Mesothelial cell of epicardium (in vitro differentiated cells): Measurements from ENCODE around the gene SLC10A1. TPM values are rescaled to one million over a fixed set of nuclear protein-coding genes. Genes with fewer than 3 reads are reported as not detected.
"Not testable (repeated sequence)": the region's sequence is repeated elsewhere in the genome, so short reads cannot be mapped to it uniquely, and the experiment has no call there.

Experiments used
- DNase-seq, 2 experiments: peaks; one replicate each; pipeline ENCODE4 v3.0.0; 2021; ENCODE audit warnings: low spot score in 2 of 2; ENCODE audit not compliant: unreplicated experiment in 2 of 2
- H3K27ac Mint-ChIP-seq: 2 replicates; pipeline ENCODE4 v1.8.0; 2021; ENCODE audit warnings: mixed read lengths
- H3K27me3 Mint-ChIP-seq: 2 replicates; pipeline ENCODE4 v1.8.0; 2021; ENCODE audit warnings: low read depth, mixed read lengths
- H3K36me3 Mint-ChIP-seq: 2 replicates; pipeline ENCODE4 v1.8.0; 2021; ENCODE audit warnings: mixed read lengths
- H3K4me1 Mint-ChIP-seq: 2 replicates; pipeline ENCODE4 v1.8.0; 2021; ENCODE audit warnings: mixed read lengths
- H3K4me3 Mint-ChIP-seq: 2 replicates; pipeline ENCODE4 v1.8.0; 2021; ENCODE audit warnings: mild to moderate bottlenecking, moderate library complexity, mixed read lengths
- H3K9me3 Mint-ChIP-seq: 2 replicates; pipeline ENCODE4 v1.8.0; 2021; ENCODE audit warnings: mixed read lengths
- CTCF ChIP-seq: fragments of 200-600 bp; sonication (generic); IDR thresholded peaks from one replicate; pipeline ENCODE4 v1.5.0; 2021; ENCODE audit warnings: antibody characterized with exemption; ENCODE audit not compliant: unreplicated experiment
- total RNA-seq: library from RNA; stranded (reverse); gene quantifications from 3 replicates; pipeline ENCODE4 v1.2.1, GENCODE V29; 2021

SLC10A1 gene
- total RNA-seq, 1 donor from 2014 or later, result not detected

- Mint-ChIP-seq H3K27ac (no peak overlapping the region), H3K4me3 (no peak overlapping the region), H3K27me3 (peaks cover 3% of the 10 kb centered on the region), H3K4me1 (no peaks in the 10 kb centered on the region), H3K9me3 (no peaks in the 10 kb centered on the region), H3K36me3 (no peaks in the 10 kb centered on the region)
- TF ChIP-seq CTCF, result no peak
- DNase-seq, result no peak
Measured at GRCh38 chr14:69750495-69750894, 46.5 kb downstream of the SLC10A1 start.

GRCh38 chr14:69749956-69750355 is 47.1 kb downstream of the SLC10A1 start:
- no peaks in the 10 kb centered on the region for H3K4me1 Mint-ChIP-seq
- no peak overlapping the region for H3K27ac Mint-ChIP-seq
- H3K27me3 Mint-ChIP-seq, result peaks cover 3% of the 10 kb centered on the region
- no peaks in the 10 kb centered on the region for H3K9me3 Mint-ChIP-seq
- H3K4me3 Mint-ChIP-seq, result no peak overlapping the region
- DNase-seq, result no peak
- no peaks in the 10 kb centered on the region for H3K36me3 Mint-ChIP-seq
- no peak for TF ChIP-seq CTCF

- peaks cover 2% of the 10 kb centered on the region for H3K36me3 Mint-ChIP-seq
- H3K9me3 Mint-ChIP-seq, result peaks cover 7% of the 10 kb centered on the region
- no peak overlapping the region for H3K4me3 Mint-ChIP-seq
- peaks cover 13% of the 10 kb centered on the region for H3K27me3 Mint-ChIP-seq
- no peak for DNase-seq
- peaks cover 4% of the 10 kb centered on the region for H3K4me1 Mint-ChIP-seq
- no peak for TF ChIP-seq CTCF
- no peak overlapping the region for H3K27ac Mint-ChIP-seq
Measured at GRCh38 chr14:69741055-69741454, 56.0 kb downstream of the SLC10A1 start.

GRCh38 chr14:69736405-69736804 is 60.6 kb downstream of the SLC10A1 start:
- not testable (repeated sequence) for H3K4me3 Mint-ChIP-seq, H3K9me3 Mint-ChIP-seq, DNase-seq, H3K4me1 Mint-ChIP-seq, H3K27ac Mint-ChIP-seq, H3K36me3 Mint-ChIP-seq
- peaks cover 35% of the 10 kb centered on the region for H3K27me3 Mint-ChIP-seq

GRCh38 chr14:69731919-69732598 is 65.0 kb downstream of the SLC10A1 start:
- DNase-seq, result not testable (repeated sequence)

GRCh38 chr14:69727860-69728259 is 69.2 kb downstream of the SLC10A1 start:
- H3K27ac Mint-ChIP-seq, result no peak overlapping the region
- no peaks in the 10 kb centered on the region for H3K36me3 Mint-ChIP-seq
- no peak for DNase-seq

More at GRCh38 chr14:69731919-69732598, 65.0 kb downstream of the SLC10A1 start:
- H3K36me3 Mint-ChIP-seq, H3K4me3 Mint-ChIP-seq, H3K27ac Mint-ChIP-seq, H3K4me1 Mint-ChIP-seq, H3K9me3 Mint-ChIP-seq: not testable (repeated sequence)
- peaks cover 34% of the 10 kb centered on the region for H3K27me3 Mint-ChIP-seq

More at GRCh38 chr14:69727860-69728259, 69.2 kb downstream of the SLC10A1 start:
- no peak for TF ChIP-seq CTCF
- H3K4me3 Mint-ChIP-seq, result no peak overlapping the region
- peaks cover 2% of the 10 kb centered on the region for H3K4me1 Mint-ChIP-seq
- H3K27me3 Mint-ChIP-seq, result peaks cover 13% of the 10 kb centered on the region
- H3K9me3 Mint-ChIP-seq, result no peaks in the 10 kb centered on the region
